Measurements from ENCODE around the gene PYGB. TPM values are rescaled to one million over a fixed set of nuclear protein-coding genes. Genes with fewer than 3 reads are reported as not detected.

Gene PYGB
- total RNA-seq, 2 experiments from 2014 or later: 26.3 to 27.5 TPM

DNA sequence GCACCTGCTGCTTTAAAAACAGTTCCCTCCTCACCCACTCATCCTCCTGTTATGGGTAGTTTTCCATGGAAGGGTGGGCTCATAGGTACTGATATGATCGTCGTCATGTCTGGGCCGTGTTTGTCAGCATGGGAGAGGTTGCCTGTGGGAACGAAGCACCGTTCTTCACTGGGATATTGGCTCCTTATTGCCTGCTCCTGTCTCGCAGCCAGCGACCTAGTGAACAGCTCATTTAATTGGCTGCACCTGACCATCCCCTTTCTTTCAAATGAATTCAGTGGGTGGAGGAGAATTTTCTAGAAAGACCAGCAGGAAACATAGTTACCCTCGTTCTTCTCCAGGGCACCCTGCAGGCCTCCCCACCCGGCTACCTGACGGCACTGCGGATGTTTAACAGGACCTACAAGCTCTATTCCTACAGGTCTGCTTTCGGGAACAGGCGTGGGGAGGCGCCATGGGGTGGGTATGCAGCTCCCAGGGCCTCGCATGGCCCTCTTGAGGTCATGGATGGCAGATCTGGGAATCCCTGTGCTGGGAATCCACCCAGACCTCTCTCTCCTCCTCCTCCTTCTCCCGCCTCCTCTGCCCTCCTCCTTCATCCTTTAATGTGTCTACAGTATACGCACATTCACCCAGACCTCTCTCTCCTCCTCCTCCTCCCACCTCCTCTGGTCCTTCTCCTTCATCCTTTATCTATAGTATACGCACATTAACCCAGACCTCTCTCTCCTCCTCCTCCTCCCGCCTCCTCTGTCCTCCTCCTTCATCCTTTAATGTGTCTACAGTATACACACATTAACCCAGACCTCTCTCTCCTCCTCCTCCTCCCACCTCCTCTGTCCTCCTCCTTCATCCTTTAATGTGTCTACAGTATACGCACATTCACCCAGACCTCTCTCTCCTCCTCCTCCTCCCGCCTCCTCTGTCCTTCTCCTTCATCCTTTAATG lies 30.4 kb upstream of the PYGB start:
- peaks cover 52% of the 10 kb centered on the region for H3K36me3 ChIP-seq (ENCODE audit: insufficient read depth, low read length)
- Mint-ChIP-seq H3K27ac (no peak overlapping the region), H3K27me3 (no peaks in the 10 kb centered on the region), H3K36me3 (ENCODE audit: low read depth) (peaks cover 54% of the 10 kb centered on the region), H3K9me3 (no peaks in the 10 kb centered on the region), H3K4me1 (ENCODE audit: low read depth) (no peaks in the 10 kb centered on the region), H3K4me3 (no peak overlapping the region)
- no peak overlapping the region for H3K27ac ChIP-seq (ENCODE audit: low read depth in 1 of 2, low read length in 2 of 2)
- DNase-seq (no peak), ATAC-seq (ENCODE audit: poor library complexity) (no peak)
- no peak overlapping the region for H3K4me3 ChIP-seq (ENCODE audit: low read length)
- no peaks in the 10 kb centered on the region for H3K4me1 ChIP-seq (ENCODE audit: insufficient read depth, low read length)
- POLR2A ChIA-PET: no interaction called here
- no peaks in the 10 kb centered on the region for H3K27me3 ChIP-seq (ENCODE audit: control insufficient read depth in 1 of 2, insufficient read depth in 2 of 2, low read length in 2 of 2)
- TF ChIP-seq, protein P1, sequence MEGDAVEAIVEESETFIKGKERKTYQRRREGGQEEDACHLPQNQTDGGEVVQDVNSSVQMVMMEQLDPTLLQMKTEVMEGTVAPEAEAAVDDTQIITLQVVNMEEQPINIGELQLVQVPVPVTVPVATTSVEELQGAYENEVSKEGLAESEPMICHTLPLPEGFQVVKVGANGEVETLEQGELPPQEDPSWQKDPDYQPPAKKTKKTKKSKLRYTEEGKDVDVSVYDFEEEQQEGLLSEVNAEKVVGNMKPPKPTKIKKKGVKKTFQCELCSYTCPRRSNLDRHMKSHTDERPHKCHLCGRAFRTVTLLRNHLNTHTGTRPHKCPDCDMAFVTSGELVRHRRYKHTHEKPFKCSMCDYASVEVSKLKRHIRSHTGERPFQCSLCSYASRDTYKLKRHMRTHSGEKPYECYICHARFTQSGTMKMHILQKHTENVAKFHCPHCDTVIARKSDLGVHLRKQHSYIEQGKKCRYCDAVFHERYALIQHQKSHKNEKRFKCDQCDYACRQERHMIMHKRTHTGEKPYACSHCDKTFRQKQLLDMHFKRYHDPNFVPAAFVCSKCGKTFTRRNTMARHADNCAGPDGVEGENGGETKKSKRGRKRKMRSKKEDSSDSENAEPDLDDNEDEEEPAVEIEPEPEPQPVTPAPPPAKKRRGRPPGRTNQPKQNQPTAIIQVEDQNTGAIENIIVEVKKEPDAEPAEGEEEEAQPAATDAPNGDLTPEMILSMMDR (IDR thresholded peaks at IDR 0.05): no peak
- no peaks in the 10 kb centered on the region for H3K9me3 ChIP-seq (ENCODE audit: control insufficient read depth in 1 of 2, insufficient read depth in 1 of 2, low read length in 2 of 2)
- intact Hi-C loops (cut with DNase I, micrococcal nuclease): no loop called here
- CTCF ChIA-PET: no interaction called here

DNA sequence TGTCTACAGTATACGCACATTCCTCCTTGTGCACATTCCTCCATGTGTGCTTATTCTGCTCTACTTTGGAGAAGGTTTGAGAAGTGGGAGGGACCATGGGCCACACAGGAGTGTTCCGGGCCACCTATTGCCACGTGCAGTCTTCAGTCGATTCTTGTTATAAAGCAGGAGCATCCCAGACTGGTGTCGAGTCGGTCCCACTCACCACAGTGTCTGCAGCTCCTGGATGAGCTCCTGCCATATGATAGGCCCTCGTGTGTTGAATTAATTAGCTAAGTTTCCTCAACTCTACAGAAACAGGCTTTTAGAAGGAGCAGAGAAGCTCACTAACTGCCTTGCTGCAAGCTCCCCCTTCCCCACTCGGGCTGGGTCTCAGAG lies 29.8 kb upstream of the PYGB start:
- intact Hi-C loops (cut with DNase I, micrococcal nuclease): no loop called here
- H3K4me3 Mint-ChIP-seq: no peak overlapping the region
- no peaks in the 10 kb centered on the region for H3K4me1 Mint-ChIP-seq (ENCODE audit: low read depth)
- no peaks in the 10 kb centered on the region for H3K27me3 ChIP-seq (ENCODE audit: control insufficient read depth in 1 of 2, insufficient read depth in 2 of 2, low read length in 2 of 2)
- no peak for DNase-seq
- H3K36me3 Mint-ChIP-seq (ENCODE audit: low read depth): peaks cover 53% of the 10 kb centered on the region
- peaks cover 47% of the 10 kb centered on the region for H3K36me3 ChIP-seq (ENCODE audit: insufficient read depth, low read length)
- ChIA-PET CTCF (no interaction called here), POLR2A (no interaction called here)
- no peak overlapping the region for H3K27ac Mint-ChIP-seq
- no peak overlapping the region for H3K27ac ChIP-seq (ENCODE audit: low read depth in 1 of 2, low read length in 2 of 2)
- ATAC-seq (ENCODE audit: poor library complexity): no peak
- H3K4me3 ChIP-seq (ENCODE audit: low read length): no peak overlapping the region
- no peaks in the 10 kb centered on the region for H3K4me1 ChIP-seq (ENCODE audit: insufficient read depth, low read length)
- TF ChIP-seq, protein P1 (IDR thresholded peaks at IDR 0.05): no peak
- H3K9me3 ChIP-seq (ENCODE audit: control insufficient read depth in 1 of 2, insufficient read depth in 1 of 2, low read length in 2 of 2): no peaks in the 10 kb centered on the region
- H3K27me3 Mint-ChIP-seq: no peaks in the 10 kb centered on the region
- no peaks in the 10 kb centered on the region for H3K9me3 Mint-ChIP-seq

DNA sequence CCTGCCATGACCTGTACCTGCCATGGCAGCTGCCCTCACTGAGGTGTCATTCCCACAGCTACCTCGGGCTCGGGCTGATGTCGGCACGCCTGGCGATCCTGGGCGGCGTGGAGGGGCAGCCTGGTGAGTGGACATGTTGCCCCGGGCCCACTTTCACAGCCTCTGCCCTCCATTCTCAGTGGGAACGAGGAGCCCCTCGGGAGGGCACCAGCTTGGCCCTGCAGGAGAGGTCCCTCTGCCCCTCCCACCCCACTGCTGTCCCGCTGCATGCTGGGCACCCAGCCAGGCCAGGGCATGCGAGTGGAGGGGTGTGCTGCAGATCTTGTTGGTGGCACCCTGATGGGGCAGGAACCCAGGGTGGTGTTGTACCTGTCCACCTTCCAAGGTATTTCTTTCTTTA lies 29.4 kb upstream of the PYGB start:
- intact Hi-C loops (cut with DNase I, micrococcal nuclease): no loop called here
- ATAC-seq (ENCODE audit: poor library complexity): no peak
- POLR2A ChIA-PET: no interaction called here
- no peaks in the 10 kb centered on the region for H3K4me1 ChIP-seq (ENCODE audit: insufficient read depth, low read length)
- Mint-ChIP-seq H3K4me1 (ENCODE audit: low read depth) (no peaks in the 10 kb centered on the region), H3K4me3 (no peak overlapping the region), H3K36me3 (ENCODE audit: low read depth) (peaks cover 50% of the 10 kb centered on the region), H3K27me3 (no peaks in the 10 kb centered on the region), H3K9me3 (no peaks in the 10 kb centered on the region), H3K27ac (no peak overlapping the region)
- peaks cover 43% of the 10 kb centered on the region for H3K36me3 ChIP-seq (ENCODE audit: insufficient read depth, low read length)
- H3K9me3 ChIP-seq (ENCODE audit: control insufficient read depth in 1 of 2, insufficient read depth in 1 of 2, low read length in 2 of 2): no peaks in the 10 kb centered on the region
- H3K27ac ChIP-seq (ENCODE audit: low read depth in 1 of 2, low read length in 2 of 2): no peak overlapping the region
- H3K27me3 ChIP-seq (ENCODE audit: control insufficient read depth in 1 of 2, insufficient read depth in 2 of 2, low read length in 2 of 2): no peaks in the 10 kb centered on the region
- CTCF ChIA-PET: no interaction called here
- TF ChIP-seq, protein P1 (IDR thresholded peaks at IDR 0.05): no peak
- DNase-seq: no peak
- H3K4me3 ChIP-seq (ENCODE audit: low read length): no peak overlapping the region
